Effector memory CD4-positive, alpha-beta T cell (primary cell): ENCODE results near the gene GALNT7.

Experiments used
- DNase-seq, 3 donors: peaks; one replicate each; pipeline ENCODE4 v3.0.0-alpha.2; 2020
- H3K27ac ChIP-seq: 2 replicates; pipeline ENCODE4 v1.7.0; 2013; ENCODE audit warnings: mild to moderate bottlenecking, low read length, moderate library complexity; ENCODE audit not compliant: insufficient read depth, poor library complexity, severe bottlenecking
- H3K27me3 ChIP-seq: replicated peaks from 2 replicates; pipeline ENCODE4 v1.7.0; 2013; ENCODE audit warnings: mild to moderate bottlenecking, low read length; ENCODE audit not compliant: insufficient read depth, control insufficient read depth, poor library complexity, severe bottlenecking
- H3K36me3 ChIP-seq: 2 replicates; pipeline ENCODE4 v1.7.0; 2013; ENCODE audit warnings: mild to moderate bottlenecking, low read length, moderate library complexity; ENCODE audit not compliant: control insufficient read depth, insufficient read depth
- H3K4me1 ChIP-seq: 2 replicates; pipeline ENCODE4 v1.7.0; 2013; ENCODE audit warnings: low read length, mild to moderate bottlenecking; ENCODE audit not compliant: control insufficient read depth, insufficient read depth, poor library complexity, severe bottlenecking
- H3K4me3 ChIP-seq: 2 replicates; pipeline ENCODE4 v1.7.0; 2013; ENCODE audit warnings: low read length, low read depth, mild to moderate bottlenecking; ENCODE audit not compliant: insufficient read depth, poor library complexity, severe bottlenecking
- H3K9me3 ChIP-seq: 2 replicates; pipeline ENCODE4 v1.7.0; 2013; ENCODE audit warnings: mild to moderate bottlenecking, low read length, moderate library complexity; ENCODE audit not compliant: control insufficient read depth

The GALNT7 gene

DNA sequence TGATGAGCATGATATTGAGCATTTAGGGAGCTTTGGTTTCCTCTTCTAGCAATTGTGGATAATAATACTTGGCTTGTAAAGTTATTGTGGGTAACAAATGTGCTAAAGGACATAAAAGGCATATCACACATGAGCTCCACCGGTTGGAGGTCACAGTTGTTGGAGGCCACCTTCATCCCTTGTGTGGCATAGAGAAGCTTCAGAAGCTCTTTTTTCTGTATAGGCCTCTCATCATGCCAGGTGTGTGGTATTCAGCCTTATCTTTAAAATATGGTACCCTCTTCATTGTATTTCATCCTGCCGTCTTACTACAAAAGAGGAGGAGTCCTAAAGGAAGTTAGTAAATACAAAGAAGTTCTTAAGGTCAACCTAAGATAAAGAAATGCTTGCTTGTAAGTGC, 99.1 kb downstream of the GALNT7 start:
- H3K9me3 ChIP-seq = no peaks in the 10 kb centered on the region
- no peak for DNase-seq
- H3K4me1 ChIP-seq = peaks cover 10% of the 10 kb centered on the region

GRCh38 chr4:173269280-173269679, 100.7 kb downstream of the GALNT7 start:
- peaks cover 7% of the 10 kb centered on the region for H3K4me1 ChIP-seq
- H3K4me3 ChIP-seq = no peak overlapping the region
- no peaks in the 10 kb centered on the region for H3K27me3 ChIP-seq
- no peak for DNase-seq
- no peaks in the 10 kb centered on the region for H3K9me3 ChIP-seq
- H3K27ac ChIP-seq = no peak overlapping the region
- no peaks in the 10 kb centered on the region for H3K36me3 ChIP-seq

More for the DNA sequence above, 99.1 kb downstream of the GALNT7 start:
- H3K27me3 ChIP-seq = no peaks in the 10 kb centered on the region
- no peak overlapping the region for H3K4me3 ChIP-seq
- no peak overlapping the region for H3K27ac ChIP-seq
- H3K36me3 ChIP-seq = no peaks in the 10 kb centered on the region

- Histone ChIP-seq H3K4me3 (no peak overlapping the region), H3K9me3 (no peaks in the 10 kb centered on the region), H3K36me3 (no peaks in the 10 kb centered on the region), H3K27ac (no peak overlapping the region), H3K4me1 (no peaks in the 10 kb centered on the region), H3K27me3 (no peaks in the 10 kb centered on the region)
- no peak for DNase-seq
Observed at GRCh38 chr4:173270312-173271027, 101.9 kb downstream of the GALNT7 start.

GRCh38 chr4:173272314-173272713, 103.7 kb downstream of the GALNT7 start:
- H3K36me3 ChIP-seq = no peaks in the 10 kb centered on the region
- no peaks in the 10 kb centered on the region for H3K27me3 ChIP-seq
- H3K4me3 ChIP-seq = no peak overlapping the region
- no peak overlapping the region for H3K27ac ChIP-seq
- no peaks in the 10 kb centered on the region for H3K9me3 ChIP-seq
- no peak for DNase-seq
- no peaks in the 10 kb centered on the region for H3K4me1 ChIP-seq

DNA sequence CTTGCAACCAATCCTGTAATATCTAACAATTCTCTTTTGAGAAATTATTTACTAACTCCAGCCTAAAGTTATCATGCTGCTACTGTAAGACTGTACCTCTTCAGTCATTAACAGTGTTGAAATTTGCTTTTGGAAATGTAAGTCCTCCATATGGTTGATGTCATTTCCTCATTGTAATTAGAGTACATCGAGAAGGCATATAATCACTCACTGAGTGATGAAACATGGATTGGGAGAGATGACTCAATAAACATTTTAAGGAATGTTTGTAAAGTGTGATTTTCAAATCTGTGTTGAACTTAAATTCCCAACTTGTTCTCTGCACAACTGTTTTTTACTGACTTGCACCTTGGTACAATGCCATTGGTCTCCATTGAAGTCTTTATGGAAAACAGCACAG, 104.4 kb downstream of the GALNT7 start:
- H3K36me3 ChIP-seq = no peaks in the 10 kb centered on the region
- no peak overlapping the region for H3K27ac ChIP-seq
- H3K4me1 ChIP-seq = no peaks in the 10 kb centered on the region
- H3K27me3 ChIP-seq = no peaks in the 10 kb centered on the region
- DNase-seq = no peak
- H3K9me3 ChIP-seq = no peaks in the 10 kb centered on the region
- H3K4me3 ChIP-seq = no peak overlapping the region

DNA sequence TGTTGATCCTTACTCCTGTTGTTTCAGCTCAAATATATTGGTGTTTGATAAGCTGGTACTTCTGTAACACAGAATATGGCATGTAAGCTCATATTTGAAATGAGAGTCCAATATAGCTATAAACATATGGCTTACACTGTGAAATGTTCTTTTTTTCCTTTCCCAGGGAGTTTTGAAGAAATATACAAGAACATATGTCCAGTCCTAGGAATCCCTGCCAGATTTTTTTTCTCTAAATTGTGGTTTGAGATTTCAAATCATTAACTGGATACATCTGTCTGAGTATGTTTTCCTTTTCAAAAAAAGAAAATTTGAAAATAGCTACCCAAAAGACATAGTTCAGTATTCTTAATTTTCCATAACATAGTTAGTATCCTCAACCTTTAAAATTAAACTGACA, 105.3 kb downstream of the GALNT7 start:
- no peak overlapping the region for H3K27ac ChIP-seq
- no peak for DNase-seq
- H3K36me3 ChIP-seq = no peaks in the 10 kb centered on the region
- no peaks in the 10 kb centered on the region for H3K27me3 ChIP-seq
- H3K4me1 ChIP-seq = no peaks in the 10 kb centered on the region
- no peak overlapping the region for H3K4me3 ChIP-seq
- H3K9me3 ChIP-seq = no peaks in the 10 kb centered on the region

- H3K9me3 ChIP-seq = no peaks in the 10 kb centered on the region
- no peaks in the 10 kb centered on the region for H3K4me1 ChIP-seq
- DNase-seq = no peak
- H3K36me3 ChIP-seq = no peaks in the 10 kb centered on the region
- H3K27ac ChIP-seq = no peak overlapping the region
- H3K27me3 ChIP-seq = no peaks in the 10 kb centered on the region
- H3K4me3 ChIP-seq = no peak overlapping the region
Observed at GRCh38 chr4:173274744-173275143, 106.1 kb downstream of the GALNT7 start.

- H3K36me3 ChIP-seq = no peaks in the 10 kb centered on the region
- no peaks in the 10 kb centered on the region for H3K4me1 ChIP-seq
- H3K27me3 ChIP-seq = no peaks in the 10 kb centered on the region
- H3K27ac ChIP-seq = no peak overlapping the region
- H3K9me3 ChIP-seq = no peaks in the 10 kb centered on the region
- DNase-seq = no peak
- no peak overlapping the region for H3K4me3 ChIP-seq
Observed at GRCh38 chr4:173275150-173275549, 106.5 kb downstream of the GALNT7 start.

DNA sequence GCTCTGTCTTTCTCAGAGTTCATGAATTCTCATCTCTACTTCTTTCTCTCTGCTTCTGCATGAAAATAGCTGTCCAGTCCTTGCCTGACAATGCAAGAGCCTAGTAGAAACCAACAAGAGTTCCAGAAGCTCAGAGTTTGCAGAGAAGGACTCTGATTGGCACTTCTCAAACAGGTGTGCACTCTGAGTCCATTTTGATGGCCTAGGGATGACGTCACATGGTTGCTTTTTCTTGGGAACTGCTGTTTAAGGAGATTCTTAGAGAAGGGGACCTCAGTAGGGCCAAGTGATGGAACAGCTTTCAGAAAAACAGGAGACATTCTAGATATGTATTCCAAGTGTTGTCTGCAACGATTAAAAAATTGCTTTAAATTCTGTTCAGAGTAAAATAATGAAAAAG, 108.7 kb downstream of the GALNT7 start:
- Histone ChIP-seq H3K4me3 (no peak overlapping the region), H3K36me3 (no peaks in the 10 kb centered on the region), H3K27me3 (no peaks in the 10 kb centered on the region), H3K27ac (no peak overlapping the region), H3K4me1 (no peaks in the 10 kb centered on the region), H3K9me3 (no peaks in the 10 kb centered on the region)
- no peak for DNase-seq

DNA sequence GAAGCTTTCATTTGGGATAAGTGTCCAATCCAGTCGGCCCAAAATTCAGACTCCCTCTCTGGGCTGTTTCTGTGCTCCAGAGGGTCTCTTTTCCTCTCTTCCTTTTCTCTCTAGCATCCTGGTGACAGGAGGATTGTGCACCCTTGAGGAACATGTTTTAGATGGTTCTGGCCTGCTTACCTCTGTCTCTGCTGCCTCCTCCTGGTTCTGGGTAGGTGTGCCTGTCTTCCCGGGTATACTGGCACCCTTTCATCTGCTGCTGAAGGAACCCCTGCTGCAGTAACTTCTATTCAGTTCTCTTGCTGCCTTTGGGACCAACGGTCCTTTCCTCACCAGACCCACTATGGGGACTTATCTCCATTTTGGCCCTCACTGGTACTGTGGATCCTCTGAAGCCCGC, 112.4 kb downstream of the GALNT7 start:
- Histone ChIP-seq H3K4me1 (no peaks in the 10 kb centered on the region), H3K9me3 (no peaks in the 10 kb centered on the region), H3K36me3 (no peaks in the 10 kb centered on the region), H3K27ac (no peak overlapping the region), H3K4me3 (no peak overlapping the region), H3K27me3 (no peaks in the 10 kb centered on the region)
- no peak for DNase-seq
